Chondrocyte (in vitro differentiated cells): ENCODE measurements around the gene KLK8. TPM values are rescaled to one million over a fixed set of nuclear protein-coding genes. Genes with fewer than 3 reads are reported as not detected.
A peak's percentile ranks its signal among the peaks of the same experiment; 100 is the strongest.

Experiments used
- DNase-seq: peaks from one replicate; pipeline ENCODE4 v3.0.0; 2021; ENCODE audit warnings: mixed read lengths, low spot score
- H3K27ac Mint-ChIP-seq: one replicate; pipeline ENCODE4 v1.8.0; 2021; ENCODE audit warnings: mild to moderate bottlenecking, moderate library complexity, mixed read lengths; ENCODE audit not compliant: unreplicated experiment
- H3K27me3 Mint-ChIP-seq: 2 replicates; pipeline ENCODE4 v1.8.0; 2021; ENCODE audit warnings: low read depth, mixed read lengths
- H3K36me3 Mint-ChIP-seq: 2 replicates; pipeline ENCODE4 v1.8.0; 2021; ENCODE audit warnings: low read depth, mixed read lengths
- H3K4me1 Mint-ChIP-seq: 2 replicates; pipeline ENCODE4 v1.8.0; 2021; ENCODE audit warnings: low read depth, mild to moderate bottlenecking, mixed read lengths
- H3K4me3 Mint-ChIP-seq: one replicate; pipeline ENCODE4 v1.8.0; 2021; ENCODE audit warnings: mild to moderate bottlenecking, moderate library complexity, mixed read lengths; ENCODE audit not compliant: unreplicated experiment
- H3K9me3 Mint-ChIP-seq: 2 replicates; pipeline ENCODE4 v1.8.0; 2021; ENCODE audit warnings: low read depth, mixed read lengths
- CTCF ChIP-seq: fragments of 200-600 bp; sonication (generic); IDR thresholded peaks from 2 replicates; pipeline ENCODE4 v1.5.0; 2021; ENCODE audit warnings: antibody characterized with exemption, mild to moderate bottlenecking, moderate library complexity
- total RNA-seq: library from RNA; stranded (reverse); gene quantifications from 3 replicates; pipeline ENCODE4 v1.2.1, GENCODE V29; 2021

KLK8 gene
- total RNA-seq, 1 donor from 2014 or later = not detected

- peaks cover 22% of the 10 kb centered on the region for H3K27me3 Mint-ChIP-seq
- no peaks in the 10 kb centered on the region for H3K36me3 Mint-ChIP-seq
- H3K4me1 Mint-ChIP-seq = no peaks in the 10 kb centered on the region
- no peaks in the 10 kb centered on the region for H3K9me3 Mint-ChIP-seq
- H3K4me3 Mint-ChIP-seq = no peak overlapping the region
- no peak for TF ChIP-seq CTCF
- no peak overlapping the region for H3K27ac Mint-ChIP-seq
- DNase-seq = peak; percentile 39
Measured at GRCh38 chr19:51025401-51025800, 24.0 kb upstream of the KLK8 start.

- H3K9me3 Mint-ChIP-seq = no peaks in the 10 kb centered on the region
- TF ChIP-seq CTCF = no peak
- H3K27me3 Mint-ChIP-seq = peaks cover 27% of the 10 kb centered on the region
- H3K4me3 Mint-ChIP-seq = no peak overlapping the region
- no peak overlapping the region for H3K27ac Mint-ChIP-seq
- DNase-seq = no peak
- no peaks in the 10 kb centered on the region for H3K36me3 Mint-ChIP-seq
- no peaks in the 10 kb centered on the region for H3K4me1 Mint-ChIP-seq
Measured at GRCh38 chr19:51024924-51025323, 23.5 kb upstream of the KLK8 start.

DNA sequence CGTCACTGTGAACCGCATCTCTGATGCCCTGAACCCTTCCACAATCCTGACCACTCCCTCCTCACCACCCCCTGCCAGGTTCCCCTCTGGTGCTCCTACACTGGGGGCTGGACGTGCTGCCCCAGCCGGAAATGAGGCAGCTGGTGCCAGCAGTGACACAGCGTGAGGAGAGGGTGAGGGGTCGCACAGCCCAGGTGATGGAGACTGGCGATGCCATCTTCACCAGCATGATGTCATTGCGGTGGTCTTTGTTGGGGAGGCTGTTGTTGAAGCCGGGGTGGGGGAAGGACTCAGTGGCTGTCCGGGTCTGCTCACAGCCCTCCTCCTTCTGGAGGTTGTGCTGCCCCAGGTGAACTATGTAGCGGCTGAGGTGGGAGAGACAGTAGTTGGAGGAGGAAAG is 22.5 kb upstream of the KLK8 start:
- TF ChIP-seq CTCF = no peak
- Mint-ChIP-seq H3K4me1 (no peaks in the 10 kb centered on the region), H3K4me3 (no peak overlapping the region), H3K36me3 (no peaks in the 10 kb centered on the region), H3K27ac (no peak overlapping the region), H3K27me3 (peaks cover 34% of the 10 kb centered on the region), H3K9me3 (no peaks in the 10 kb centered on the region)
- no peak for DNase-seq

GRCh38 chr19:51022526-51022925 is 21.1 kb upstream of the KLK8 start:
- peaks cover 38% of the 10 kb centered on the region for H3K27me3 Mint-ChIP-seq
- no peak overlapping the region for H3K4me3 Mint-ChIP-seq
- peaks cover under 1% of the 10 kb centered on the region for H3K4me1 Mint-ChIP-seq
- H3K36me3 Mint-ChIP-seq = peaks cover 2% of the 10 kb centered on the region
- H3K9me3 Mint-ChIP-seq = no peaks in the 10 kb centered on the region
- H3K27ac Mint-ChIP-seq = no peak overlapping the region
- TF ChIP-seq CTCF = no peak
- no peak for DNase-seq

DNA sequence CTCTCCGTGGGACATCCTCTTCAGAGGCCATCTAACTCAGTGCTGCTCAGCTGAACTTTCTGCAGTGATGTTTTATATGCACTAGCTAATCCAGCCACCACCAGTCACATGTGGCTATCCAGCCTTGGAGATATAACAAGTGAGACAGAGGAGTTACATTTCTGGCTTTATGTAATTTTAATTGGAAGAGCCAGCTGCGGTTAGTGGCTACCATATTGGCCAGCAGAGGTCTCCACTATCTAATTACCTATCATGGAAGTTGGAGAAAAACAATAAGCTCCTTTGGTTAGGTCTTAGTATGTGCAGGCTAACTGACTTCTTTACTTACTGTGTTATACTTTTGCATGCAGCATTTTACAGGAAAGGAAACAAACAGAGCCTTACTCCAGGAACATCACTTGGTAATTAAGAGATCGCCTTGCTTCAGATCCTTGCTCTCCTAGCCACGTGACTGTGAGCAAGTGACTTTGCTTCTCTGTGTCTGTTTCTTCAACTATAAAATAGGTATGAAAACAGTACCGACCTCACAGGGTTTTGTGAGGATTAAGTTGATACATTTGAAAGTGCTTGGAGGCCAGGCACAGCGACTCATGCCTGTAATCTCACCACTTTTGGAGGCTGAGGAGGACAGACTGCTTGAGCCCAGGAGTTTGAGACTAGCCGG is 19.7 kb upstream of the KLK8 start:
- Mint-ChIP-seq H3K27ac (no peak overlapping the region), H3K27me3 (peaks cover 43% of the 10 kb centered on the region), H3K36me3 (peaks cover 2% of the 10 kb centered on the region), H3K9me3 (no peaks in the 10 kb centered on the region), H3K4me3 (no peak overlapping the region), H3K4me1 (peaks cover 6% of the 10 kb centered on the region)
- peak; percentile 79 for TF ChIP-seq CTCF
- DNase-seq = no peak
